Heart right ventricle (tissue), 16 donors: ENCODE data around the gene PLLP. TPM values are rescaled to one million over a fixed set of nuclear protein-coding genes. Genes with fewer than 3 reads are reported as not detected.
A peak's percentile ranks its signal among the peaks of the same experiment; 100 is the strongest.

Experiments
- ATAC-seq, 8 donors: fragments of 200-7000 bp; cut with Tn5 transposase; one replicate each; pipeline ENCODE4 v1.9.1; 2020; ENCODE audit warnings: mild to moderate bottlenecking in 8 of 8, moderate library complexity in 8 of 8, moderate number of reproducible peaks in 1 of 8
- DNase-seq, 2 donors: peaks; one replicate each; pipeline ENCODE4 v3.0.0-alpha.2; 2020
- H3K27ac ChIP-seq, 10 donors: fragments of 200-600 bp; sonication (generic) in 2 of 10; one replicate each; pipeline versions ENCODE4 v1.5.0 to v1.8.0; 2020 to 2022; ENCODE audit warnings: mild to moderate bottlenecking in 3 of 10
- H3K27me3 ChIP-seq, 7 donors: fragments of 200-600 bp; one replicate each; pipeline ENCODE4 v1.8.0; 2021 to 2022; ENCODE audit warnings: mild to moderate bottlenecking in 2 of 7
- H3K36me3 ChIP-seq, 9 donors: fragments of 200-600 bp; sonication (generic) in 1 of 9; one replicate each; pipeline versions ENCODE4 v1.5.0 to v1.8.0; 2020 to 2022; ENCODE audit warnings: mild to moderate bottlenecking in 2 of 9
- H3K4me1 ChIP-seq, 9 donors: fragments of 200-600 bp; sonication (generic) in 1 of 9; one replicate each; pipeline versions ENCODE4 v1.5.0 to v1.8.0; 2020 to 2022; ENCODE audit warnings: mild to moderate bottlenecking in 4 of 9
- H3K4me3 ChIP-seq, 10 donors: fragments of 200-600 bp; sonication (generic) in 2 of 10; one replicate each; pipeline versions ENCODE4 v1.5.0 to v1.8.0; 2020 to 2022; ENCODE audit warnings: mild to moderate bottlenecking in 7 of 10, moderate library complexity in 2 of 10
- H3K9me3 ChIP-seq, 11 donors: fragments of 200-600 bp in 10 of 11; sonication (generic) in 2 of 11; one replicate each; pipeline versions ENCODE4 v1.5.0 to v1.8.0; 2013 to 2022; ENCODE audit warnings: mild to moderate bottlenecking in 2 of 11, control low read depth in 1 of 11, moderate library complexity in 1 of 11
- WGBS, 2 donors: extraction: QIAGEN DNeasy Blood & Tissue Kit; methylation state at CpG; one replicate each; pipeline ENCODE4 v1.1.7; 2013; ENCODE audit warnings: inconsistent platforms in 1 of 2; 5-methylcytosine and 5-hydroxymethylcytosine counted together
- intact Hi-C, 10 donors: fragments of 100-400 bp; cut with DNase I; formaldehyde crosslinking; loops; one replicate each; pipeline versions ENCODE4 v1.11.1 to v1.14.2; 2022
- polyA plus RNA-seq, 2 donors: library from polyadenylated mRNA; stranded (reverse); fragments of 200-250 nt; gene quantifications; one replicate each; pipeline ENCODE4 v1.2.3, GENCODE V29; 2013
- total RNA-seq, 10 donors: library from RNA; stranded (reverse); fragmentation: NEBNext Ultra II Directional in 3 of 10; extraction: Animal tissue kit (Norgen Biotek cat#: 25700) in 3 of 10; gene quantifications; one replicate each; pipeline versions ENCODE4 v1.2.1 to v1.2.4, GENCODE V29; 2021 to 2023
- TF ChIP-seq, protein P1 (sequence below), 9 donors: fragments of 200-600 bp; sonication (generic) in 2 of 9; IDR thresholded peaks; one replicate each; pipeline versions ENCODE4 v1.5.0 to v1.8.0; 2021 to 2022; ENCODE audit warnings: antibody characterized with exemption in 9 of 9, mild to moderate bottlenecking in 5 of 9, moderate library complexity in 1 of 9
- donor health status: Arrhythmogenic right ventricular cardiomyopathy.
- donor health status: ischemic (EF 13 %, LVEDD 7.1; RV severe dilation, severe dysfunction).
- donor health status: healthy with polysubstance abuse.
- donor health status: DM: no; HTN: yes; CAD: no.
- donor health status: DM: no; HTN: no; CAD: no.
- donor health status: ischemic (EF 25% LVEDD 6.9; RV normal size, moderate dysfunction).
- donor health status: ischemic (EF 25% LVEDD 5.7; RV mildly dilated, moderate dysfunction).
- donor health status: healthy.
- donor health status: DM: yes; HTN: yes; CAD: no.
- donor health status: Ischemic cardiomyopathy.
- donor health status: ischemic (EF 35%, LVEDD 5.7; RV mildly dilated, moderate dysfunction).
- donor health status: nonischemic (EF 11% LVEDD 7.7; RV severe dilation, severe dysfunction).
- donor health status: DM: yes; HTN: yes; CAD: no.
- donor health status: PGD.
- donor health status: ischemic (EF 29% LVEDD 5.4; RV normal size, mild dysfunction).
- donor health status: nonischemic (EF 23%, LVEDD 6.1; RV moderate dilation, normal function).

Gene PLLP
- total and polyA plus RNA-seq, 12 donors, result 1.7 to 10.6 (median 2.4) TPM

DNA sequence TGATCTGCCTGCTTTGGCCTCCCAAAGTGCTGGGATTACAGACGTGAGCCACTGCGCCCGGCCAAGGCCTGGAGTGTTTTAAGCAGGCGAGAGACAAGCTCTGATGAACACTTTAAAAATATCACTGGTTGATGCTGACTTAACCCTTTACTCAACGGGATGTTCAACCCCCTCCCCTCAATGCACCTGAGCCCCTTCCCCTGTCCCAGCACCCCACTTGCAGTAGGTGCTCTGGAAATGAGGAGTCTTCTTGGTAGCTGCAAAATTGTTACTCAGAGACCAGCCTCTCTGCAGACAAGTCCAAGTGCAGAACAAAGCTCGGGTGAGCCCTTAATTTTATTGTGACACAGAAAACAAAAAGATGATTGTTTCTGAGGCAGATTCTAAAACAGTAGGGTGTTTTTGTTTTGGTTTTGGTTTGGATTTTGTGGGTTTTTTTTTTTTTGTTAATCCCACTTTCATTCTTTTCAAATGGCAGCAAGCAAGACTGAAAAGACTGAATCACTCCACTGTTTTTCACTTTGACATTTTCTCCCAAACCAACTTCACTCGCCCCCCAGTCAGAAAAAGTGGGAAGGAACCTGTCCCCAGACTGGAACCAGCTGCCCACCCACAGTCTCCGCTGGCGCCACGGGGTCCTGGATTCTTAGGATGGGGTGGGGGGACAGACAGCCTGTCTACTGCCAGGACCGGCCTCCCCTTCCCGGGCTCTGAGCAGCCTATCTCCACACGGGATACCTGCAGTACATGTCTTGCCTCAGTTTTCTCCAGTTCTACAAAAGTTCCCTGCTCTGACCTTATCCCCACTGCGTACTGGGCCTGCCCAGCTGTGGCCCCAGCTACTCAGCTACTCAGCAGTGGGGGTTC is 5.2 kb upstream of the PLLP start:
- no peak overlapping the region for H3K27ac ChIP-seq
- ATAC-seq, result peak in 1 of 8 donors; percentile 33
- TF ChIP-seq, protein P1, sequence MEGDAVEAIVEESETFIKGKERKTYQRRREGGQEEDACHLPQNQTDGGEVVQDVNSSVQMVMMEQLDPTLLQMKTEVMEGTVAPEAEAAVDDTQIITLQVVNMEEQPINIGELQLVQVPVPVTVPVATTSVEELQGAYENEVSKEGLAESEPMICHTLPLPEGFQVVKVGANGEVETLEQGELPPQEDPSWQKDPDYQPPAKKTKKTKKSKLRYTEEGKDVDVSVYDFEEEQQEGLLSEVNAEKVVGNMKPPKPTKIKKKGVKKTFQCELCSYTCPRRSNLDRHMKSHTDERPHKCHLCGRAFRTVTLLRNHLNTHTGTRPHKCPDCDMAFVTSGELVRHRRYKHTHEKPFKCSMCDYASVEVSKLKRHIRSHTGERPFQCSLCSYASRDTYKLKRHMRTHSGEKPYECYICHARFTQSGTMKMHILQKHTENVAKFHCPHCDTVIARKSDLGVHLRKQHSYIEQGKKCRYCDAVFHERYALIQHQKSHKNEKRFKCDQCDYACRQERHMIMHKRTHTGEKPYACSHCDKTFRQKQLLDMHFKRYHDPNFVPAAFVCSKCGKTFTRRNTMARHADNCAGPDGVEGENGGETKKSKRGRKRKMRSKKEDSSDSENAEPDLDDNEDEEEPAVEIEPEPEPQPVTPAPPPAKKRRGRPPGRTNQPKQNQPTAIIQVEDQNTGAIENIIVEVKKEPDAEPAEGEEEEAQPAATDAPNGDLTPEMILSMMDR (IDR thresholded peaks at IDR 0.05), result no peak

DNA sequence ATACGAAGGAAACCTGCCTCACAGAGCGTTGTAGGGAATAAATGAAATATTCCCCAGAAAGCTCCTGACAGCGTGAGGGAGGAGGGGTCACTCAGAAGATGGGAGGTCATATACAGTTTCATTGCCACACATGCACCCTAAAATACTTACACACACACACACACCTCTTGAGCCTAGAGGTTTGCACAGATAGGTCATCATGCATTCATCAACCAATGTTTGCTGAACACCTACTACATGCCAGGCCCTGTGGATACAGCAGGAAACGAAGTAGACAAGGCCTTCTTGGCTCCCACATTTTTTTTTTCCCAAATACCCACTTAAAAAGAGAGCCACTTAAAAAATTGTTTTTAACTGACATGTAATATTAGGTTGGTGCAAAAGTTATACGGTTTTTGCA is 907 bp upstream of the PLLP start:
- H3K4me1 ChIP-seq, result peaks cover 3 to 16% (median 13%) of the 10 kb centered on the region in 9 donors
- ATAC-seq, result no peak
- H3K36me3 ChIP-seq, result no peaks in the 10 kb centered on the region
- intact Hi-C loops, result loop anchor here in 1 of 10 donors (10.0 kb wide), 1 partner anchor 201 kb away; no protein-coding TSS in a partner anchor
- TF ChIP-seq, protein P1 (IDR thresholded peaks at IDR 0.05), result no peak
- no peak overlapping the region for H3K4me3 ChIP-seq
- DNase-seq, result no peak
- H3K27ac ChIP-seq, result no peak overlapping the region
- peaks cover 0 to 34% (median 17%) of the 10 kb centered on the region in 7 donors for H3K27me3 ChIP-seq
- 78 to 80% methylated on average over 5 of the region's 5 CpGs for WGBS, 2 donors
- H3K9me3 ChIP-seq, result no peaks in the 10 kb centered on the region

More for the DNA sequence above, 5.2 kb upstream of the PLLP start:
- no peak for DNase-seq
- intact Hi-C loops, result loop anchor here in 3 of 10 donors (5.0 to 10.0 kb wide), 3 partner anchors 45 to 212 kb away; partner anchors contain the start of gene ARL2BP (in 1 of the 3)
- Histone ChIP-seq H3K36me3 (no peaks in the 10 kb centered on the region), H3K4me1 (peaks cover 0 to 7% (median 3%) of the 10 kb centered on the region in 9 donors), H3K9me3 (no peaks in the 10 kb centered on the region), H3K4me3 (no peak overlapping the region), H3K27me3 (peaks cover 0 to 15% (median 3%) of the 10 kb centered on the region in 7 donors)
- 63 to 69% methylated on average over 14 of the region's 14 CpGs for whole genome bisulfite sequencing, 2 donors

DNA sequence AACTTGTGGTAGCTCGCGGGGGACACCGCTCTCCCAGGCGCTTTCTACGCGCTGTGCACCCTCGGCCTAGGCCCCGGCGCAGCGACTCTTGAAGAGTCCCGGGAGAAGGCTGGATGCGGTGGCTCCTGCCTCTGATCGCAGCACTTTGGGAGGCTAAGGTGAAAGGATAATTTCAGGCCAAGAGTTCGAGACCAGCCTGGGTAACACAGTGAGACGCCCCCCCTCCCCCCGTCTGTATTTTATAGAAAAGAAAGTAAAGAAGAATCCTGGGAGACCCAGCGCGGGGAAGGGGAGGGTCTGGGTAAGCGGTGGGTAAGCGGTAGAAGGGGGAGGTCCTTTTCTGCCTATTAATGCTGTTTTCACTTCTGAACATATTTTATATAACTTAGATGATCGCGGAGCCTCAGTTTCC is 486 bp upstream of the PLLP start:
- intact Hi-C loops, result loop anchor here in 2 of 10 donors (5.0 to 10.0 kb wide), 2 partner anchors 38 to 200 kb away; partner anchors contain the start of gene ARL2BP (in 1 of the 2)

DNA sequence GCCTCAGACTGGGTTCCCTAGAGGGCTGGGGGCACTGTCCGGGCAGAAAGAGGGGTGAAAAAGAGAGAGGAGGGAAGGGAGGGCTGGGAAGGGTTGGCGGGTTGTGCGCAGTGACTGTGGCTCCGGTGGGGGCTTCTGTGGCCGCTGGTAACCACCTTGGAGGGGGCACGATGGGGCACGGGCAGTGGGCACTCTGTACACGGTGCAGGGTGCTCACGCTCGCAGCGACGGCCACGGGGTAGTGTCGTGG is 588 bp downstream of the PLLP start:
- peaks cover 3 to 16% (median 13%) of the 10 kb centered on the region in 9 donors for H3K4me1 ChIP-seq
- peaks cover 0 to 34% (median 17%) of the 10 kb centered on the region in 7 donors for H3K27me3 ChIP-seq
- WGBS, 2 donors, result 12% methylated on average over 14 of the region's 14 CpGs
- H3K36me3 ChIP-seq, result no peaks in the 10 kb centered on the region
- peak overlapping the region in 3 of 10 donors; percentile 3 to 50 (median 9) for H3K27ac ChIP-seq
- TF ChIP-seq, protein P1 (IDR thresholded peaks at IDR 0.05), result no peak
- ATAC-seq, result peak in 6 of 8 donors; percentile 16 to 50 (median 20)
- H3K9me3 ChIP-seq, result no peaks in the 10 kb centered on the region
- no peak for DNase-seq
- intact Hi-C loops, result loop anchor here in 2 of 10 donors (5.0 to 10.0 kb wide), 2 partner anchors 37 to 199 kb away; partner anchors contain the start of gene ARL2BP (in 1 of the 2)
- peak overlapping the region in 9 of 10 donors; percentile 43 to 70 (median 62) for H3K4me3 ChIP-seq

More for the DNA sequence above, 486 bp upstream of the PLLP start:
- DNase-seq (no peak), ATAC-seq (peak in 2 of 8 donors; percentile 20 to 51)
- peak overlapping the region in 2 of 10 donors; percentile 19 to 20 for H3K27ac ChIP-seq
- H3K27me3 ChIP-seq, result peaks cover 0 to 34% (median 17%) of the 10 kb centered on the region in 7 donors
- 16 to 17% methylated on average over 22 of the region's 22 CpGs for WGBS, 2 donors
- no peaks in the 10 kb centered on the region for H3K36me3 ChIP-seq
- TF ChIP-seq, protein P1 (IDR thresholded peaks at IDR 0.05), result no peak
- peak overlapping the region; percentile 43 to 70 (median 62) for H3K4me3 ChIP-seq
- peaks cover 3 to 16% (median 13%) of the 10 kb centered on the region in 9 donors for H3K4me1 ChIP-seq
- H3K9me3 ChIP-seq, result no peaks in the 10 kb centered on the region
